NCI-H510A (cell line): ENCODE measurements around the gene NSF.
"Not testable (repeated sequence)": the region's sequence is repeated elsewhere in the genome, so short reads cannot be mapped to it uniquely, and the experiment has no call there.

Experiments
- DNase-seq: peaks from one replicate; lab custom pipeline; 2025; lab: John Stamatoyannopoulos, UW

The NSF gene

DNA sequence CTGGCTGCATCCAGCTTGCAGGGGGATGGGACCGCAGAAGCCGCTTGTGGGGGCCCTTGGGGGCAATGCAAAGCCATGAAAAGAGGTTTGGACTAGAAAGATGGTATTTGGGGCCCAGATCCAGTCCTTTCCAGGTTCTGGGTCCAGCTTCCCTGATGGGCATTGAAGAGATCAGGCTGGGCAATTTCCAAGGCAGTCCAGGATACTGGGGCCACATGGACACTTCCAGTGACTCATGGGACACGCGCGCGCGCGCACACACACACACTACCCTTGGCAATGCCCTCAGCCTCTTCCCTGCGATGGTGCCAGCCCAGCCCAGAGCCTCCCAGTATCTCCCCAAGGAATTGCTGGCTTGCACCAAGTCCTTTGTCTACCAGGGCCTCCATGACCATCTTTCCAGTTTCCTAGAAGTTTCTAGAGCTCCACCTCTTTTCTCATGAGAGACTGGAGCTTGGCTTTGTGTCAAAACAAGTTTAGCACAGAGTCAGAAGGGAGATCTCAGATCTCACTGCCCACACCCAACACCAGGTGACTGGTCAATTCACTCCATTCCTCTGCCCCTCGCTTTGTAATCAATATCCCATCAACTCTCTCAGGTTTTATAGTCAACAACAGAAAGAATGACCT is 183.8 kb downstream of the NSF start:
- no peak for DNase-seq

DNA sequence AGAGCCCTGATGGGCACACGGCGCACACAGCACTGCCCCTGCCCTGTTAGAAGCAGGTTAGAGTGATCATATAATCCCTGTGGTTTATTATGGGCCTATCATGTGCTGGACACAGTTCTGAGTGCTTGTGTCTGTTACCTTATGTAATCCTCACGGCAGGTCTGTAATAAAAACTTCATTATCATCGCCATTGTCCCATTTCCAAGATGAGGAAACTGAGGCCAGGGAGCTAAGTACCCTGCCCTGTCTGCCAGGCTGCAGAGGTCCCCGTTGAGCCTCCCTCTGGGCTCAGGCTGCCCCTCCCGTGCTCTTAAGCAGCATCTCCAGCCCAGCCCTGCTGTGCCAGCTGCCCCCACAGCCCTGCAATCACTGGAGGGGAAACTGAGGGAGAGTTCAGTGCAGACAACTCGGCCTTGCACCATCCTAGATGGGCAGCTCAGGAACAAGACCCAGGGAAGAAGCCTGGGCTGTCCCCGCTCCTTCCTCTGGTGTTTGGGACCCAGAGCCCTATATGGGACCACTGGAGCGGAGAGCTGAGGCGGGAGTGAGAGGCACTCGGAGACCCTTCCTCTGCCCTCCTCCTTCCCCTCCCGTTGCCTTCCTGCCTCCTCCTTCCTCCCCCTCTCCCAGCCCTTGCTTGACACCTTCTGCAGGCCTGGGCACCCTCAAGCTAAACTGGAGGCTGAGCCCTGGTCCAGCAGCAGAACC is 186.0 kb downstream of the NSF start:
- no peak for DNase-seq

DNA sequence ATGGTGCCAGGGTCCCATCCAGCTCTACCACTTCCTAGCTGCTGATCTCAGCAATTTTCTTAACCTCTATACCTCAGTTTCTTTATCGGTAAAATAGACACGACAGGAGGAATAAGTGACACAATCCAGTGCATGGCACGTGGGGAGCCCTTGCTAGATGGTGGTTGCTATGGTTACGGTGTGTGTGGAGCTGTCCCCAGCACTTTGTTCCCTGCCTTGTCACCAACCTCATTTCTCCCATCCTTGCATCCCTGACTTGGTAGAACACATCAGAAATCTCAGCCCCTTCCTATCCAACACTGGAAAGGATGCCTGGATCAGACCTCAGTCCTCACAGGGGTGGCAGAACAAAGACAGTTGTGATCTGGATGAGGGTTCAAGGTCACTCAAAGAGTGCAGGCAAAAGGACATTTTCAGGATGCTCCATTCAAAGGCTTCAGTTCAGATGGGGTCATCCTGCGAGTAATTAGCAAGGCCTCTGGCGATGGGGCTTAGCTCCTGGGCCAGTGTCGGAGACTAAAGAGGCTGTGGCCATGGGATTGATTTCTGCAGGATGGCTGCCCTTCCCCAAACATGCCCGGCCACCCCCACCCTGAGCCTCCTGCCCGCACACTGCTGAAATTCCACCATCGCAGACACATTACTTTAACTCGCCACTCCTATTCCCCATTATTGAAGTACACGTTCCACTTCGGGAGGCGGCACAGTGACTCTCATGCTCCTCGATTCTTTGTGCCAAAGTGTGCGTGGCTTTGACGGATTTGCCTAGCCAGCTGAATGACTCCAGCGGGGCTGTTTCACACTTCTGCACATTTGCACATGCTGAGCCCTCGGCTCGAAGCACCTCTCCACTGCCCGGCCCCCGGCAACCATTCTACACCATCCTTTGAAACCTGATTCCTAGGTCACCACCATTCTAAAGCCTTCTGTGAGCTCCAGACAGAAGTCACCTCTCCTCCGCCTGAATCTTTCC is 187.8 kb downstream of the NSF start:
- no peak for DNase-seq

DNA sequence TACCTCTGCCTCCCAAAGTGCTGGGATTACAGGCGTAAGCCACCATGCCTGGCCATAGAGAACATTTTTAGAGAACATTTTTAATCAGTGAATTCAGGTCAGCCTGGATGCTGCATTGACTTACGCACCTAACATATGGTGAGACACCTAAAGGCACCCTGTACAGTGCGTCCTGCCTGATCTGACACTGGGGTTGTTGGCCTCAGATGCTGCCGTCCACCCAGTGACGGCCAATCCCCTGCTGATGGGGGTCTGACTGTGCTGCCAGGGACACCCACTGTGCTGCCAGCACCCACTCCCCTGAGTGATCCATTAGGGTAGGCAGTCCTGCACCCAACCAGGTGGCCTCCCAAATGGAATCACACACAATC is 189.5 kb downstream of the NSF start:
- DNase-seq = no peak

DNA sequence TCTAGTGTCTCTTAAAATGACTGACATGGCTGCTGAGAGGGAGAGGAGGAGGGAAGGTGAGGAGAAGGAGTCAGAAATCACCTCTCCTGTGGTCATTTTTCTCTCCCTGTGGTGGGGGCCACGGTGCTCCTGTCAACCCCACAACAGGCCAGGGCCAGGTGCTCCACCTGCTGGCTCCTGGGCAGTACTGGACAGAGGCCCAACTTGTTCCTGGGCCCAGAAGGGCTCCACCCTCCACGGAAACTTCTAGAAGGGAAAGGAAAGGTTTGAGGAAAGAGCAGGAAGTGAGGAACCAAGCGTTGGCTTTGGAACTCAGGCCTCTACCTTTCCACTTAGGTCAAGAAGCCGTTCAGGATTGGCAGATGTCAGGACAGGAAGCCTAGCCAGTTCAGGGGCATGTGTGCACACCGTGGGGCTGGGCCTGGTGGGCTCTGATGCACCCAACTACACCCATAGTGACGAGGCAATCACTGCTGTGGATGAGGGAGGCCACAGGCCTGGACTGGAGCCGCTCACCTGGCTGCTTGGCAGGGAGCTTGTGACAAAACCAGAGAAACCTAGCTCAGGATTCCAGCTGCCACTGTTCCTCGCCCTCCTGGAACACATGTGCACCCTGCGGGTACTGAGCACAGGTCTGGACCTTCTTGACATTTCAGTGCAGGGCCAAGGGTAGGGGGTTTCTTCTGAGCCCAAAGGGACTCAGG is 191.9 kb downstream of the NSF start:
- no peak for DNase-seq

DNA sequence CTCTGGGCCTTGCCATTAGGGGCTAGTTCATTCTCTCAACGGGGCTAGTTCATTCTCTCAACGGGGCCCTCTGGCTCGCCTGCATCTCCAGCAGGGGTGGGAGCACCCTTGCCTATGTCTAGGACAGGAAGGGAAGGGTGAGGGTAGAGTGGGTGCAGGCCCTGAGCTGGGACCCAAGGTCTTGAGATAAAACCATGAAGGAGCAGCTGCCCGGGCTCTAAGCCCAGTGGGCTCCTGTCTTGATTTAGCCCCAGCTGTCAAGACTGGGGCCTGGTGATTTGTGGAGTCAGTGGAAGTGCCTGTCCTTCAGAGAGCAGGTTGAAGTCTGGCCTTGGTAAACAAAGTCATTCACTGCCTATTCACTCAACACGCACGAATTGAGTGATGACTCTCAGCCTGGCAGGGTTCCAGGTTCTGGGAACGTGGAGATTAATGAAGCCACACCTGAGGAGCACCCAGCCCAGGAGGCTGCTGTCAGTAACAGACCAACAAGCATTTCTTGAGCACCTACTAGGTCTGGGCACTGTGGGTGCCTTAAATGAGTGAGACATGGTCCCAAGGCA is 192.6 kb downstream of the NSF start:
- DNase-seq = no peak

DNA sequence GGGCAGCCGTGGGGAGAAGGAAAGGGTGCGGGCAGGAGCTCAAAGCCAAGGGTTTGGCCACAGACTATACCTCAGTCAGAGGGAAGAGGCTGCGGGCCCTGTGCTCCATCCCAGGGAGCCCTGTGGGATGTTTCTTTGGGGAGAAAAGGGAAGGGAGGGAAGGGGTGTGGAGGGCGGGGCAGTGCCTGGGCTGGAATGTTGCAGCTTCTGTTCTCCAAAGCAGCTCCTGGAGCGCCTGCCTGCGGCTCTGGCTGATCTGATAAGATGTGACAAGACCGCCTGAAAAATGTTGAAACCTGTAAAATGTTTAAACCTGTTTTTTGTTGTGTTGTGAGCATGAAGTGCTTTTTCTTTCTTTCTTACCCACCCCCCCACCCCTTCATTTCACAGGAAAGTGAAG is 195.2 kb downstream of the NSF start:
- no peak for DNase-seq

DNA sequence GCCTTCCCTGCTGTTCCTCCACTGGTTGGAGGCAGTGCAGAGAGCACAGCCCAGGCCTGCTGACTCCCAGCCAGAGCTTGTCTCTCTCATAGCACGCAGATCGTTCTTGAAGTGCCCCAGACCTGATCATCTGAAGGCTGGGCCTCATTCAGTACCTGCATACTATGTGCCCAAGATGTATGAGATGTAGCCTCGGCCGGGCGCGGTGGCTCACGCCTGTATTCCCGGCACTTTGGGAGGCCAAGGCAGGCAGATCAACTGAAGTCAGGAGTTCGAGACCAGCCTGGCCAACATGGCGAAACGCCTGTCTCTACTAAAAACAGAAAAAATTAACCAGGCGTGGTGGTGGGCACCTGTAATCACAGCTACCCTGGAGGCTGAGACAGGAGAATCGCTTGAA is 197.0 kb downstream of the NSF start:
- DNase-seq = no peak

DNA sequence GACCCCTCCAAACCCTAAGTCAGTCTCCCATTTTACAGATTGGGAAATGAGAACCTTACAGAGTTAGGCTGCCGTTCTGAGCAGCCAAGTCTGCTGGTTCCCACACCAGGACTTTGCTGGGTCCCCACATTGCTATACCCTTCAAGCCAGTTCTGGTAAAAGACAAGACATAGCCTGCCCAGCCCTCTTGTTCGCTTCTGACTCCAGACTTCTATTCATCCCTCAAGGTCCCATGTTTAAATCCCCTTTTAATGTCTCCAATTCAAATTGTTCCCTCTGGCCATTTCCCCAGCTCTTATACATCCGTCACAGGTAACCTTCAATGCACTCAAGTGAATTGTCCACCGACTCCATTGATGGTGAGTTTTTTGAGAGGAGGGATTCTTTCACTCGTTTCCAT is 197.8 kb downstream of the NSF start:
- DNase-seq = no peak

DNA sequence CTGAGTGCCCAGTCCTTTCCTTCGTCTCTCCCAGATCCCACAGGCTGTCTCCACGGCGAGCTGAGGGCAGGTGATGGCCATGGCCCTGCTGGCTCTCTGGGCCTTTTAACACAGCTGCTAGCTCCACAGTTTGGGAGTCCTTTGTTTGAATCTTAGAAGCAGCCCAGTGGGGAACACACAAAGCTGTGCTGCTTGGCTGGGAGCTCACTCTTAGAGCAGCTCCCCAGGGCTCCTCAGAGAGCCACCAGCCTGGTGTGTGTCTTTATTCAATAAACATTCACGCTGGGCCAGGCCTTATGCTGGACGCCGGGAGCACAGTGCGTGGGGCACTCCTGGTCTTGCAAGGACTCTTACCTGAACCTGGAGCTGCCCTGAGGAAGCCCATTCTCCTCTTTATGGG is 198.3 kb downstream of the NSF start:
- DNase-seq = no peak

DNA sequence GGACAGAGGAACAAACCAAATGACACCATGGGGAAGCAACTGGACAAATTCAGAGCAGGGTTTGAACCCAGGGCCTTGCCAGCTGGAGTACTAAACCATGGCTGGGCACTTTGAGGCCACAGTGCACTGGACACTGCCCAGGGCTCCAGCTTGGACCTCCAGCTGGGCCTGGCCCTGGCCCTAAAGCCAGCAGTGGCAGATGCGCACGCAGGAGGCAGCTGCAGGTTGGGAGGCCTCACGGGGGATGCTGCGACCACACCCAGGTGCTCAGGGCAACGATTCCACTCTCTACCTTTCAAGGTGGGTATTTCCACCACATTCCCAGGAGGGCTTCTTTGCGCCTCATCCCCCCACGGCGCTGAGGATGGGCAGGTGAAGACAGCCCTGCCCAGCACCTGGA is 199.1 kb downstream of the NSF start:
- DNase-seq = no peak

DNA sequence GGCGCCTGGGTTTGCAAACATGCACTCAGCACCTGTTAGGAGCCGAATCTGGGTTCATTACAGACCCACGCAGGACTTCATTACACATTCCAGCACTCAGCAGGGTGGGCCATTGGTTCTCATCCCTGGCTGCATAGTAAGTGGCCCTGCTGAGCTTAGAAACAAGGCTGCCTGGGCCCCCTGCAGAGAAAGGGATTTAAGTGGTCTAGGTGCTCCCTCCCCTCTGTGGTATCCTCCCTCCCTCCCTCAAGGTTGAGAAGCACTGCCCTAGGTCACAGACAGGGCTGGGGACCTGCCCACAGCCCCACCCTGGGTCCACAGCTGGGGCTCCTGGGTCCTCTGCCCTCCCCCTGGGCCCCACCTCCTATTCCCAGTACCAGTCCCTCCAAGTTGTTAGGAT is 199.7 kb downstream of the NSF start:
- no peak for DNase-seq

DNA sequence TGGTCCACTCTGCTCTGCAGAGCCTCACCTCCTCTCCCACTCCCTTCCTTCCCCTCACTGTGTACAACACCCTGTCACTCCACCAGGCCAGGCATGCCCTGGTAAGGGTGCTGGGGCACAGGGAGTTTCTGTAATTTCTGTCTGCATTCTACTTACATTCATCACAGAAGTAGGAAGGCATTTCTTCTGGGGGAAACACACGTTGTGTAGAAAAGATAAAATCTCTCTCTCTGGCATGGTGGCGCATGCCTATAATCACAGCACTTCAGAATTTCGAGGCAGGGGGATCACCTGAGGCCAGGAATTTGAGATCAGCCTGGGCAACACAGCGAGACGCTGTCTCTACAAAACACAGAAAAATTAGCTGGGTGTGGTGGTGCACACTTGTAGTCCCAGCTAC is 201.1 kb downstream of the NSF start:
- no peak for DNase-seq

DNA sequence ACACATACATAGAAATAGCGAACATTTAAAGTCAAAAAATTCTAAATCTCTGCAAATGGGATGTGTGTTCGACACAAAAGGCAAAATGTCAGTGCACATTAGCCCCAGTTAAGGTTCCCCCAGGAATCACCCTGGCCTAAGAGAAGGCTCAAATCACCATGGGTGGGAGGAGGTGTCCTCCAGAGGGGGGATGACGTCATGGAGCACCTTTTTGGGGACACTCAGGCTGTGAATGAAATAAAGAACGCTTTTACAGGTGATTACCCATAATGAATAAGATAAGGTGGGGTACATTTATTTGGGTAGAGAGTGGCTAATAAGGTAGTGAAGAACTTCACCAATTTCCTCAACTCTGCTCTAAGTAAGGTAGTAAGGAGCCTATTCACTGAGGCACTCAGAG is 201.6 kb downstream of the NSF start:
- no peak for DNase-seq

DNA sequence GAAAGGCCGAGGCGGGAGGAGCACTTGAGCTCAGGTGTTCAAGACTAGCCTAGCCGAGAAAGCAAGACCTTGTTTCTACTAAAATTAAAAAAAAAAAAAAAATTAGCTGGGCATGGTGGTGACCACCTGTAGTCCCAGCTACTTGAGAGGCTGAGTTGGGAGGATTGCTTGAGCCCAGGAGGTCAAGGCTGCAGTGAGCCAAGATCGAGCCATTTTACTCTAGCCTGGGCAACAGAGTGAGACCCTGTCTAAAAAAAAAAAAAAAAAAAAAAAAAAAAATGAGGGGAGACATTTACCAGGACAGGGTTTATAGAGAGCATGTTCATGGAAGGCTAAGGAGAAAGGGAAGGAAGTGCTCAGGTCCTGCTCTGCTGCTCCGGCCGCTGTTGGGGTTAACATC is 202.6 kb downstream of the NSF start:
- DNase-seq = not testable (repeated sequence)

DNA sequence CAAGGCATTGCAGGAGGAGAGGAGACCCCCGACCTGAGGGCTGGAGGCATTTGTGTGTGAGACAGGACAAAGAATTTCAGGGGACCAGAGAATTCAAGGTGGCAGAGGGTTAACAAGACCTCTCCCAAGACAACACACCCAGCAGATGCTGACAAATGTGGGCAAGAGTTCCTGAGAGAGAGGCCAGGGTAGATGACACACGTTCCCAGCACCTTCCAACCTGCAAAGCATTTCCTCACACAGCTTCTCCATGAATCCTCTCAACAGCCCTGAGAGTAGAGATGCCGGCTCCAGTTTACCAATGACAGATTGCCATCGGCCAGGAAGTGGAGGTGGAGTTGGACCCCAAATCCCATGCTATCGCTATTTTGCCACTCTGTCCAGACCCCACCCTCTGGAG is 203.1 kb downstream of the NSF start:
- DNase-seq = no peak

DNA sequence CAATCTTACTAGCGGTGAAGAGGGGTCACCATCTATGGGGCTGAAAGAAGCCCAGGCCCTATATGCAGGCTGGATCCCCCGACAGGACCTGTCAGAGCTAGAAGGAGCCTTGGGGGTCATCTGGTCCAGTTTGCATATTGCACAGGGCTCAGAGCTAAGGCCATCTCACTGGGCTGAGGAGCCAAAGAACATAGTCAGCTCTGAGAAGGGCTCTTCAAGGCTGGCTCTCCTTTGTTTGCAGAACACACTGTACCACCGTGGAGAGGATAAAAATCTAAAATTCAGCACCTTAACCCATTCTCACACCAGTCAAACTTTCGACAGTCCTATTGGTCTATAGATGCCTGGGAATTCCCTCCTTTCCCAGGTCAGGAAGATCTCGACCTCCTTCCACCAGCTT is 203.8 kb downstream of the NSF start:
- DNase-seq = no peak

DNA sequence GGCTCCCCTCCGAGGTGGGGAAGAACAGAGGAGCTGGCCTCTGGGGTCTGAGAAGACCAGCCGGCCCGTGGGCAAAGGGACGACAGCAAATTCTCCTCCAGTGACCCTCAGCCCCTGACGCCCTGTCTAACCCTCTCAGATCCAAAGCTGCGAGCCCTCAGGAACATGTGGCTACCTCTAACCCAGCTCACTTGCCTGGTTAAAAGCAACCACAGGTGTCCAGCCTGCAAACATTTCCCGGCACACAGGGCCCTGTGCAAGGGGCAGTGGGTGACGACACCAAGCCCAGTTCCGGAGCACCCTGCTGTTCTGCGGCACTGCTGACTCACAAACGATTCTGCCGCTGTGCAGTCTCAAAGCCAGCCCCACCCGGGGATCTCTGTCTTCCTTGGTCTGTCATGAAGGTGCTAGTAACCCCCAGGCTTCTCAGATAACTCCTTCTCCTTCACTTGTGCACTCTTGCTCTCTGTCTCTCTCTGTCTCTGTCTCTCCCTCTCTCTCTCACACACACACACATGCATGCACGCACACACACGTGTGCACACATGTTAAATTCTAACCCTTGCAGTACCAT is 205.0 kb downstream of the NSF start:
- DNase-seq = no peak

DNA sequence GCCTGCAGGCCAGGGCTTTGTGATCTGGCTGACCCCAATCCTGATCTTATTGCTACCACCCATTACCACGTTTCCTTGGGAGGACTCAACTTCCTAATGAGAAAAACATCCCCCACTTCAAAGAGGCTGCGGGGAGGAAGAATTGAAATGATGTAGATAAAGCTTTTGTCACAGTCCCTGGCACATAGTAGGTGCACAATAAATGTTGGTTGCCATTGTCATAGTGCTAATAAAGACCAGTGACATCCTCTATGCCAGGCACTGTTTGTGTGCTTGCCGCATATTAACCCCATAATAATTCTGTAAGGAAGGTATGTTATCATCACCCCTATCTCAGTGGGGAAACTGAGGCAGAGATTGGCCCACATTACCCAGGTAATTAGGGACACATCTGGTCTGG is 205.6 kb downstream of the NSF start:
- no peak for DNase-seq

DNA sequence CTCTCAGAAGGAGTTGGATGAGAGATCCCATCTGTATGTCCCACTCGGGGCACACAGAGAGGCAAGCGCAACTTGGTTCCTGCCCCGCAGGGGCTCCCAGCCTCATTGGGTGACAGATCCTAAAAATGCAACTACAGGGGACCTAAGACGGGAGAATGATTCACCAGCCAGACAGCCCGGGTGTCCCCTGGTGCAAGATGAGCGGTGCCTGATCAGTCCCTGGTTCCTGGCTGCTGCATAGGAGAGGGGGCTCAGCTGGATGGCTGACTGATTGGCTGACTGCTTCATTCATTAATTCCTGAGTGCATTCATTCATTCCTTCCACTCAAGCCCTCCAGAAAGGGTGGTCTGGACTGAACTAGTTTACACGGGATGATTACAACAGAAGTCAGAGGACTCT is 206.1 kb downstream of the NSF start:
- no peak for DNase-seq

DNA sequence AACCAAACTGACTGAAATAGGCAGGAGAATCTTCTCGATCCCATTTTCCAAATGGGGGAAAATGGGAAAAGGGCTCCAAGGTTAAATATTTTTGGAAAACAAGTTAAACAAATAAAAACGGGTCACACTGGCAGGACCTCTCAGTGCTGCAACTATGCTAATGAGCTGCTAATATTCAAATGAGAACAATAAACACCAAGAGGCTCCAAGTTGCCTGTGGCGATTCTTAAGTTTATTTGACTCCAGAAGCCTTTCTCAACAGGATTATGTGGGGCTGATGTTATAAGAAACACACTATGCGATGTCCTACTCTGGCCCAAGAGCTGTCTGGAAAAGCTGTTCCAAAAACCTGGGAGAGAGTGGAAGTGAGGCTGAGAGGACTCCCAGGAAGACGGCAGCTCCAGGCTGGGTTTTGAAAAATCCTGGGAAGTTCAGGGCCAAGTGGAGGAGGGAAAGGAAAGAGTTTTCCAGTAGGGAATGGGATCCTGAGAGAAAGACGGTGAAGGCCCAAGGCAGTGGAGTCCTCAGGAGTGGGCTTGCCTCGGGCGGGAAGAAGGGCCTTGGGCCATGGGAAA is 206.6 kb downstream of the NSF start:
- no peak for DNase-seq
